Measurements from ENCODE around the gene CORO2A. TPM values are rescaled to one million over a fixed set of nuclear protein-coding genes. Genes with fewer than 3 reads are reported as not detected.

The CORO2A gene
- total RNA-seq, 1 experiment from 2014 or later, result 4.3 TPM

GRCh38 chr9:98219794-98220370 is 27.4 kb upstream of the CORO2A start:
- no peak for DNase-seq (ENCODE audit: low read depth)

GRCh38 chr9:98219364-98219716 is 26.9 kb upstream of the CORO2A start:
- DNase-seq (ENCODE audit: low read depth), result no peak

DNA sequence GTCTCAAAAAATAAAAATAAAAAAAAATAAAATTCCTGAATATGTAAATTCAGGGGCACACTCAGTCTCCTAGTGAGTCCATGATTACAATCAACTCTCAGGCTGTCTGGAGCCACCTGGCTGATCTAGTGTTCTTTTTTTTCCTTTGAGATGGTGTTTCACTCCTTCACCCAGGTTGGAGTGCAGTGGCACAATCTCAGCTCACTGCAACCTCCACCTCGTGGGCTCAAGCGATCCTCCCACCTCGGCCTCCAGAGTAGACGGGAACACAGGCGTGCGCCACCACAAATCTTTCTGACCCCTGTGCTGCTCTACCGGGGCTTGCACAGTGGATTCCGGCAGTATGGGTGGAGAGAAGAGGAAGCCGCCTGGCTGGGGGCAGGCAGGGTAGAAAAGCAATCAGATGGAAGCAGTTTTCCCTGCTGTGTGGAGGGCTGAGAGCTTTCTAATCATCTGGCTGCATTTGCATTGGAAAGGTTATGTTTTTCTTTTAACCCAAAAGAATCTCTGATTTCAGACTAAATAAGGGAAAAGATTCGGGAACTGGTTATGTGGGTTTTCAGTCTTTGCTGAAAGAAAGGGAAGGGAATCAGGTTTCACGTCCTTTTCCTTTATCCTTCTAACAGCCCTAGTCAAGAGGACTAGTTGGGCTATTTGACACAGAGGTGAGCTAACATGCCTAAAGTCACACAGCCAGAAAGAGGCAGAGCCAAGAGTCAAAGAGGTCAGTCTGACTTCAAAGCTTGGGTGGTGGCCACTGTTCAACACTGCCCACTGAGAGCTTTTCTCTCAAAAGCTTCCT is 26.3 kb upstream of the CORO2A start:
- DNase-seq (ENCODE audit: low read depth), result no peak

GRCh38 chr9:98217255-98217654 is 24.8 kb upstream of the CORO2A start:
- no peak for DNase-seq (ENCODE audit: low read depth)

GRCh38 chr9:98216391-98216790 is 24.0 kb upstream of the CORO2A start:
- no peak for DNase-seq (ENCODE audit: low read depth)

DNA sequence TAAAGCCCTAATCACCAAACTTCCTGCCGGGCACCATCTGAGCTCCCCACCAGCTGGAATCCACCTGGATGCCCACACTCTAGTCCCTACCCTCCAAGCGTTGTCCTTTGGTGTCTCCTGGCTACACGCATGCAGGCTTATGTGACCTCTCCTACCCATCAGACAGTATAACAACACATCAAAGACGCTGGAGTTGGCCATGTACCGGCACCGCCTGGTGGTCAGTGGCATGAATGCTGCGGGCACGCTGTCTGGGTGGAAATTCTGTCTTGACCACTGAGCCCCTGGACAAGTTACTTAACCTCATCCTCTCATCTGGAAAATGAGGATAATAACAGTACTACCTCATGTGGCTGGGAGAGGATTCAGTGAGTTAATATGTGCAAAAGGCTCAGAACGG is 23.4 kb upstream of the CORO2A start:
- no peak for DNase-seq (ENCODE audit: low read depth)

GRCh38 chr9:98215271-98215670 is 22.8 kb upstream of the CORO2A start:
- no peak for DNase-seq (ENCODE audit: low read depth)

GRCh38 chr9:98214811-98215210 is 22.4 kb upstream of the CORO2A start:
- no peak for DNase-seq (ENCODE audit: low read depth)

- no peak for DNase-seq (ENCODE audit: low read depth)
These were observed 18.8 kb upstream of the CORO2A start for GRCh38 chr9:98211260-98211659.

DNA sequence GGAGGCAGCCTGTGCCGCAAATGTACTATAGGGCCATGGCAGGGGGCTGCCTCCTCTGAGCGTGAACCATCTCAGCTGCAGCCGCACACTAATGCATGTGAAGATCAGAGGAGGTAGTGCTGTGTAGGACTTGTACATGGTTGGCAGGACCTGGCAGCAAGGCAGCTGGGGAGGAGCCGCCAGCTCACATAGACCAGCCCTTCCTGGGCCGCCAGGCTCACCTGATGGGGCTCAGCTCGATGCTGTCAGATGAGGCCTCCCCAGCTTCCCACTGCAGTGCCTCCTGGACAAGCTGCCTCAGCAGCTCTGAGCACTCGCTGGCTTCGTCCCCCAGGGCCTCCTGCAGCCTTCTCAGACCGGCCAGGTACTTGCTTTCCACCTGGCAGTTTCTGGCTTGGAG is 18.0 kb upstream of the CORO2A start:
- DNase-seq (ENCODE audit: low read depth), result no peak

DNA sequence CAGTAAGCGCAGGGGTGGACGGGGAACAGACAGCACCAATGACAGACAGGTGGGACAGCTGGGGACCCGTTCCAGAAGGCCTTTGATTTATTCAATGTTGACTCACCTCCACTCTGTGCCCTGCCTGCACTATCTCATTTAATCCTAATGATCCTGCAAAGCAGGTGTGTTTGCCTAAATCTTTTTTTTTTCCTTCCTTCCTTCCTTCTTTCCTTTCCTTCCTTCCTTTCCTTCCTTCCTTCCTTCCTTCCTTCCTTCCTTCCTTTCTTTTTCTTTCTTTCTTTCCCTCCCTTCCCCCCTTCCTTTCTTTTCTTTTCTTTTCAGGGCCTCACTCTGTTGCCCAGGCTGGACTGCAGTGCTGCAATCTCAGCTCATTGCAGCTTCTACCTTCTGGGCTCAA is 17.1 kb upstream of the CORO2A start:
- no peak for DNase-seq (ENCODE audit: low read depth)

- DNase-seq (ENCODE audit: low read depth), result no peak
These were observed 16.2 kb upstream of the CORO2A start for GRCh38 chr9:98208635-98209034.

GRCh38 chr9:98207606-98208005 is 15.2 kb upstream of the CORO2A start:
- DNase-seq (ENCODE audit: low read depth), result no peak

DNA sequence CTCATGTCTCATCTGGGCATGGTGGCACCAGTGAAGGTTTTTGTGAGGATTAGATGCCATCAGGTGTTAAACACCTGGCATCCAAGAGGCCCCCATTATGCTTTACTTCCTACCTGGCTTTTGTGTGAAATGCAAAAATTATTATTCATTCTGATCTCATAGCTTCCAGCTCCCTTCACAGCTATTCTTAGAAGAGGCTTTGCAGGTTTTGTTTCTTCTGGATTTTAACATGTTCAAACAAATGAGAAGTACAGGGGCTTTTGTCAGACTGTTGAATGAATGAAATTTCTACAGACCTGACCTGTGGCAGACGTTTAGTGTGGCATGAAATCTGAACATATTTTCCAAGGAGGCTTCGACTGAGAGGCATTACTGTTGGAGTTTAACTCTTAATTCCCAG is 14.3 kb upstream of the CORO2A start:
- DNase-seq (ENCODE audit: low read depth), result no peak

- DNase-seq (ENCODE audit: low read depth), result no peak
These were observed 12.3 kb upstream of the CORO2A start for GRCh38 chr9:98204692-98205091.

- no peak for DNase-seq (ENCODE audit: low read depth)
These were observed 10.7 kb upstream of the CORO2A start for GRCh38 chr9:98203153-98203552.

- DNase-seq (ENCODE audit: low read depth), result no peak
These were observed 9.8 kb upstream of the CORO2A start for GRCh38 chr9:98202252-98202651.

DNA sequence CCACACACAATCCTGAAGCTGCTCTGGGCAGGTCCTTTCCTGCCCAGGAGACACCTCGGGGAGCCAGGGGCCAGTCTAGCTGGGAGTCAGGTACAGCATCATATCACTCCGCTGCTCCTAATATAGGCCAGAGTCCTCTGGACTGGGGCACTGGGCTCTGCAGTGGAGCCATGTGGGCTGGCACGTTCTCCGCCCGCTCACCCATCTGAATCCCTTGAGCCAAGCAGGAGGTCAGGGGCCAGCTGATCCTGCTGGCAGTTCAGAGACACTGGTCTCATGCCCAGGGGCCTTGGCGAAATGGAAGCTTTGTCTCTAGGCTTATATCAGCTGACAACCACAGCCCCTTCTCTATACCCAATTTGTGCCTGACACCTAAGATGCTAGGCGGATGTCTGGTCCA is 9.3 kb upstream of the CORO2A start:
- no peak for DNase-seq (ENCODE audit: low read depth)

GRCh38 chr9:98201102-98201501 is 8.7 kb upstream of the CORO2A start:
- no peak for DNase-seq (ENCODE audit: low read depth)

- DNase-seq (ENCODE audit: low read depth), result no peak
These were observed 7.1 kb upstream of the CORO2A start for GRCh38 chr9:98199388-98200033.

GRCh38 chr9:98195671-98196070 is 3.2 kb upstream of the CORO2A start:
- no peak for DNase-seq (ENCODE audit: low read depth)

- DNase-seq (ENCODE audit: low read depth), result no peak
These were observed 1.0 kb upstream of the CORO2A start for GRCh38 chr9:98193336-98193944.

All from M059J (cell line).